Bronchial epithelial cell (primary cell): ENCODE results near the gene NUP93. TPM values are rescaled to one million over a fixed set of nuclear protein-coding genes. Genes with fewer than 3 reads are reported as not detected.
"Not testable (repeated sequence)": the region's sequence is repeated elsewhere in the genome, so short reads cannot be mapped to it uniquely, and the experiment has no call there.

Experiments used
- DNase-seq: peaks from one replicate; pipeline ENCODE4 v3.0.0-alpha.2; 2010; ENCODE audit warnings: low read depth
- FAIRE-seq: peaks from 2 replicates; lab custom pipeline; 2011; peaks lifted over from hg19 to GRCh38; lab: Jason Lieb, UNC
- H3K27me3 ChIP-seq: 2 replicates; pipeline ENCODE4 v1.5.1; 2011; ENCODE audit warnings: low read length; ENCODE audit not compliant: control insufficient read depth, insufficient read depth
- H3K36me3 ChIP-seq: 2 replicates; pipeline ENCODE4 v1.5.1; 2011; ENCODE audit warnings: low read length; ENCODE audit not compliant: control insufficient read depth, insufficient read depth
- H3K4me3 ChIP-seq: 2 replicates; pipeline ENCODE4 v1.5.1; 2011; ENCODE audit warnings: mild to moderate bottlenecking, low read depth, low read length, control low read depth
- CTCF ChIP-seq: IDR thresholded peaks from 2 replicates; pipeline ENCODE4 v1.5.1; 2011; ENCODE audit warnings: mild to moderate bottlenecking, moderate library complexity, low read length, control low read depth, inconsistent platforms; ENCODE audit not compliant: insufficient read depth, severe bottlenecking
- total RNA-seq: library from RNA; depleted of rRNA; stranded (reverse); fragments of >200 nt; gene quantifications from 2 replicates; pipeline ENCODE4 v1.2.1, GENCODE V29; 2014

NUP93 gene
- total RNA-seq, 1 donor from 2014 or later = 47.4 TPM

- no peak for DNase-seq
- no peak for FAIRE-seq
- Histone ChIP-seq H3K4me3 (no peak overlapping the region), H3K36me3 (no peaks in the 10 kb centered on the region), H3K27me3 (no peaks in the 10 kb centered on the region)
- no peak for TF ChIP-seq CTCF
These were observed 150.2 kb downstream of the NUP93 start for GRCh38 chr16:56880176-56880575.

GRCh38 chr16:56880685-56881084 is 150.8 kb downstream of the NUP93 start:
- no peak for FAIRE-seq
- no peaks in the 10 kb centered on the region for H3K27me3 ChIP-seq
- no peak for DNase-seq
- H3K4me3 ChIP-seq = no peak overlapping the region
- H3K36me3 ChIP-seq = no peaks in the 10 kb centered on the region
- TF ChIP-seq CTCF = no peak

- no peak for DNase-seq
- H3K27me3 ChIP-seq = no peaks in the 10 kb centered on the region
- no peak for TF ChIP-seq CTCF
- no peaks in the 10 kb centered on the region for H3K36me3 ChIP-seq
- no peak for FAIRE-seq
- no peak overlapping the region for H3K4me3 ChIP-seq
These were observed 152.3 kb downstream of the NUP93 start for GRCh38 chr16:56882077-56882800.

- no peak for DNase-seq
- FAIRE-seq = no peak
These were observed 153.7 kb downstream of the NUP93 start for GRCh38 chr16:56883586-56883985.

GRCh38 chr16:56884026-56884582 is 154.2 kb downstream of the NUP93 start:
- Histone ChIP-seq H3K27me3 (no peaks in the 10 kb centered on the region), H3K36me3 (no peaks in the 10 kb centered on the region), H3K4me3 (no peak overlapping the region)
- DNase-seq = no peak
- FAIRE-seq = no peak
- TF ChIP-seq CTCF = no peak

More at GRCh38 chr16:56883586-56883985, 153.7 kb downstream of the NUP93 start:
- H3K27me3 ChIP-seq = no peaks in the 10 kb centered on the region
- H3K4me3 ChIP-seq = no peak overlapping the region
- no peaks in the 10 kb centered on the region for H3K36me3 ChIP-seq
- TF ChIP-seq CTCF = no peak

GRCh38 chr16:56884929-56885328 is 155.0 kb downstream of the NUP93 start:
- not testable (repeated sequence) for H3K4me3 ChIP-seq, H3K36me3 ChIP-seq, H3K27me3 ChIP-seq, DNase-seq, FAIRE-seq
